ENCODE data around the gene CCNL1.

Gene CCNL1

DNA sequence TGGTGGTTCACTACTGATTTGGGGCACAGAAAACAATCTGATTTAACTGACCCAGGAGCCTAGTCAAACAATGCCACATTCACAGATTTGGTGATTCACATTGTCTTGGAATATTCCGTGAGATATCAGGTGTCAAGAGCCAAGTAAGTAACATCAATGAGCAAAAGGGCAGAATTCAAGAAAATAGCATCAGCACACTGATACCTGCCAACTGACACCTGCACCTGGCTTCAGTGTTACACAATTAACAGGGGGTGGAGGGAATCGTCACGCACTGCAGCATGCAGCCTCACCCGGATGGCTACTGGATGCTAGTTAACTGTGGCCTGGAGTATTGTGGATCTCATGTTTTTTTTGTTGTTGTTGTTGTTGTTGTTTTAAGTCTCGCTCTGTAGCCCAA is 17.6 kb downstream of the CCNL1 start:
- DNase-seq = no peak

DNA sequence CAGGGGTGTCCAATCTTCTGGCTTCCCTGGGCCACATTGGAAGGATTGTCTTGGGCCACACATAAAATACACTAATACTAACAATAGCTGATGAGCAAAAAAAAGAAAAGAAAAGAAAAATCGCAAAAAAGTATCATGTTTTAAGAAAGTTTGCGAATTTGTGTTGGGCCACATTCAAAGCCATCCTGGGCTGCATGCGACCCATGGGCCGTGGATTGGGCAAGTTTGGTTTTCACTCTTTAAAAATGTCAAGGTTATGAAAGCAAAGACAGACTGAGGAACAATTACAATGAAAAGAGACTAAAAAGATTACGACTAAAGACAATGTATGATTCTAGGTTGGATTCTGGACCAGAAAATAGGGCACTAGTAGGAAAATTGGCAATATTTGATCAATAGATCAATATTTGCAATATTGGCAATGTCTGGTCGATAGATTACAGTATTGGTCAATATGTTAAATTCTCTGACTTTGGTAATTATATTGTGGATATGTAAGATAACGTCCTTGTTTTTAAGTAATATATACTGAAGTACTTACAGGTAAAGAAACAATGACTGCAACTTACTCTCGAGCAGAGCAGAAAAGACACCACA is 19.9 kb downstream of the CCNL1 start:
- DNase-seq = no peak

DNA sequence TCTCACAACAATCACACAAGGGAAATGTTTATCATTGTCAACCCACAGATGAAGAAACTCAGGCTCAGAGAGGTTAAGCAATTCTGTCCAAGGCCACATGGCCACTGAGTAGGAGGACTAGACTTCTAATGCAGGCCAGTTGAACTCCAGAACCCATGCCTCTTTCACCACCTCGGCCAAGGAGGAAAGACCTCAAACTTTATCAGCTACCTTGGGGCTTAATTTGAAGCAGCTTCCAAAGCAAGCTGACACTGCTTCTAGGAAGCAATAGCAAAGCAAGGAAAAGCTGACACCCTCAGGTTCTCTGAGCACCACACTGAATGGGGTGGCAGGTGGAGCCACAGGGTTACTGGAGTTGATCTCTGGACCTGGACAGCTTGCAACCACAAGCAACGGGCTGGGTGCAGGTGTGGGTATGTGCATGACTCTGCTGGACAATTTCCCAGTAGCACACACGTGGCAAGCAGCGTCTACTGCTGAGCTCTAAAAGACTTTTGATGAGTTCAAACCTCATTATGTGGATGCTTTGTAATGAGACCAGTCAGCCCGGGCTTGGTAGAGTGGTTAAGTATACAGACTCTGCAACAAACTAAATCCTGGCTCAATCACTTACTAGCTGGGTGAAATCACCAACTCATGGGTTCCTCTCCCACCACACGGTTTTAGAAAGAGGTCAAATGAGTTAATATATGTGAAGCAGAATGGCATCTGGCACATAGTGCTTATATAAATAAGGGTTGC is 23.1 kb downstream of the CCNL1 start:
- no peak for DNase-seq

DNA sequence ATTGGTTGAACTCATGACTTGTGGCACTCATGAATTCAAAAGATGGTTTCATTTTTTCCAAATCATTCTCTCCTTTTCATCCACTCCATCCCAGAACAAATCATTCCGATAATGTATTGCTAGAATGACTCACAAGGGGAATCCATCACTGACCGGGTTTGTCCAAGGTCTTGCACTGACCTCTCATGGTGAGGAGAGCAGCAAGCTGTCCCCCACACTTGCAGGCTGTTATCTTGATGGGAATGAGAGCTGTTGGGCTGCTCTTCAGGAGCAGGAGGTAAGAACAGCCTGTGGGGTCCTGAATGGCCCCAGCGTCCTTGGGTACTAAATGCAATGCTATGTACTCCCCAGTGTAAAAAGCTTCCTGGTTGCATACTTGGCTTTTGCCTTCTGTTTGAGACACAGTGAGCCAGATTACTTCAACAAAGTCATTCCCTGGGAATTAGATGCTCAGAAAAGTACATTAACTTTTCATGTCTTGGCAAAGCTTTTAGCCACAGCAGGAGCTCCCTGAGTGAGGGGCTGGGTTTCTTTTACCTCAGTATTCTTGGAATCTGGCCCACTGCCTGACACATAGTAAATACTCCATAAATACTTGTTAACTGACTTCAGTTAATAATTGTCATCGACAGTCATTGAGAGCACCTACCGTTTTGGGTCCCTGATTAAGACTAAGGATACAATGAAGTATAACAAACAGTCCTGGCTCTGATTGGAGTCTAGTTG is 24.1 kb downstream of the CCNL1 start:
- DNase-seq = no peak

DNA sequence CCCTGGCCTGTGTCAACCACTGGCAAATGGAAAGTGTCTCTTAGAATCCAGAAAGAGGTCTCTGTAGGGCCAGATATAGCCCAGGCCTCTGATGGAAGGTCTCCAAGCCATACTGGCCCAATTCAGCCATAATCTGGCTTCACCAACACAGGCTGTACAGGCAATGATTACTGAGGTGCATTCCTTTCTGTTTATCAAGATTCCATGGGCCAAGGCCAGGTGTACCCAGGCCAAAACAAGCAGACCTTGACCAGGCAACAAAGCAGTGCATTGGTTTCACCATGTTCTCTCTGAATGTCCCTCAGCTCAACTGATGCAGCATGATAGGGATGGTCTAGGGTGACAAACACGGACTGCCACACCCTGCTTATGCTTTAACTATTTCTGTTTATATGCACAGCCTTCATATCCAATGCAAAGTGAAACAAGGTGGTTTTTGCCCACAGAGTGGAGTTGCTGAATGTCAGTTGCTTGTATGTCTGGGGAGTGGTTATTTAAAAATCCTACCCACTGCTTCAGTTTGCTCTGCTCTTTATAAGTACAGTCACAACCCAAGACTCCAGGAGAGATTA is 25.2 kb downstream of the CCNL1 start:
- no peak for DNase-seq

DNA sequence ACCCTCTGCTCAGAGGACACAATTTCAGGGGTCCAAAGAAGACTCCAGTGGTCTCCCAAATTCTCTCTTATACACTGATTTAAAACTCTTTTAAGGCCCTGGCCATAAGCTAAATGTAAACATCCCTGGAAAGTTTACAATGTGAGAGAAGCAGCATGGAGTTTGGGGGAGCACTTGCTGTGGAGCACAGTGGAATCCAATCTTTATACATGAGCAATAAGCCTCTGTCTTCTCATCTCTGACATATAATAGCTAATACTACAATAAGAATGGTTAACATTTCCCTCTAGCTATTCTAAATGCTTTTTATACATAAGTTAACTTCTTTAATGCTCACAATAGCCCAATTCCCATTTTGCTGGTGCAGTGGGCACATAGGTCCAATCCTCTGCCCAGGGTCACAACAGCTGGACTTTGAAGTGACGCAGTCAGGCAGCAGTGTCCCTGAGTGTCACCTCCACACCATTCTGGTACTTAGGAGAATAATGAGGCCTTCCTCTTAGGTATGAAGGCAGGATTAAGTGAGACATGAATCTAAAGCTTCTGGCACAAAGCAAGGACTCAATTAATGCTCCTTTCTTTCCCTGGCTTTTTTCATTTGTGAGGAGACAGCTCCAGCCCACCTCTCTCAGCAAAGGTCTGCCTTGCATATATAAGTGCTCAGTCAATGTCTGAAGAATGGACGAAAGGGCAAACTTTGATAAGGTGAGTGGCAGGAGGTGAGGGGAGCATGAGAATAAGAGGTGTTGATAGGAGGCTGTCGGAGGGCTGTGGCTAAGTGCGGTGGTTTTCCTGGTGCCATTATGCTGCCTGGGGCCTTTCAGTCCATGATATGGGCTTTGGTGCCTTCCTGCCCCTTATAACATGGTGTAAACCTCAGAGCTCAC is 26.3 kb downstream of the CCNL1 start:
- no peak for DNase-seq

DNA sequence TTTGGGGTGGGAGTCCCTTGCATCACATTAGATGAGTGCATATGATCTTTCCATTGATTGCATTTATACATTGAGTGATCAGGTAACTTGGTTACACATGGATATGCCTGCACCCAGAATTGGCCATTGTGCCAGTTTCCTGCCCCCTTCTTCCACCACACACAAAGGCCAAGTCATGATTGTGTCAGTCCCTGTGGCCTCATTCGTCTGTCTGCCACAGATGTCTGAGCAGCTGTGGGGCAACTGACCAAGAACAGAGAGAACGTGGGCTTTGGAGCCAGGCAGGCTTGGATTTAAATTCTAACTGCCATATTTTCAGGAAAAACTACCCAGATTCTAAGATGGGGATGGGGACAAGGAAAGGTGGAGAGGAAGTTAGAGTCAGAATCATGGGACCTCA is 27.0 kb downstream of the CCNL1 start:
- no peak for DNase-seq

DNA sequence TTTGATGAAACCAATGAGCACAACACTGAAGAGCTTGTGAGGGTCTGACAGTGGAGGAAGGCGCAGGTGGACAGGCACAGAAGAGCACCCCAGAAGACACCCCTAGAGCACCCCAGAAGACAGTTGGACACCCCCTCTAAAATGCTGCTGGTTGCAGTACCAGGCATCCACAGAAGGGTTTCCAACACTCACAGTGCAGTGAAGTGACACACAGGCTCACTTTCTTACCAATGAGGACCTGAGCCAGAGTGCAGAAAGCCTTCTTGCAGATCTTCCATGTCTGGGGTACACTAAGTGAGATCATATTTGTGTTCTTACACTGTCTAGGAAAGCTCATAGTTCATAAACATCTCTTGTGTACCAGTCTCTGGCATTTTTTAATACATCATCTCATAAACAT is 27.6 kb downstream of the CCNL1 start:
- DNase-seq = no peak

DNA sequence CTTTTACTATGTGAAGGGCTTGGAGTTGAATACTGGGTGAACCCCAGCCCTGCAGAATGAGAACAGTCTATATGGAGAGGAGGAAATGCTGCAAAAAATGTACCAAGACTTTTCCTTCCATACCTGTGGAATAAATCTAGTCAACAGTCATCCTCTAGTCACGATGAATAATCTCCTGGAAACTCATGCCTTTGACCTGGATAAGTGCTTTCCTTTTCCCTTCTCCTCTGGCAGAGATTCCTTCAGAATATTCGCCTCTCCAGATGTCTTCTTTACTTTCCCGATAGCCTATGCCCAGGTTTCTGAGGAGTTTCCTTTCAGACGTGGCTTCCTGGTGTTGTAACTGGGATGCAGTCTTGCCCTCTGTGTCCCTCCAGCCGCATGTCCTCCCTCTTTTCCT is 28.1 kb downstream of the CCNL1 start:
- DNase-seq = no peak

DNA sequence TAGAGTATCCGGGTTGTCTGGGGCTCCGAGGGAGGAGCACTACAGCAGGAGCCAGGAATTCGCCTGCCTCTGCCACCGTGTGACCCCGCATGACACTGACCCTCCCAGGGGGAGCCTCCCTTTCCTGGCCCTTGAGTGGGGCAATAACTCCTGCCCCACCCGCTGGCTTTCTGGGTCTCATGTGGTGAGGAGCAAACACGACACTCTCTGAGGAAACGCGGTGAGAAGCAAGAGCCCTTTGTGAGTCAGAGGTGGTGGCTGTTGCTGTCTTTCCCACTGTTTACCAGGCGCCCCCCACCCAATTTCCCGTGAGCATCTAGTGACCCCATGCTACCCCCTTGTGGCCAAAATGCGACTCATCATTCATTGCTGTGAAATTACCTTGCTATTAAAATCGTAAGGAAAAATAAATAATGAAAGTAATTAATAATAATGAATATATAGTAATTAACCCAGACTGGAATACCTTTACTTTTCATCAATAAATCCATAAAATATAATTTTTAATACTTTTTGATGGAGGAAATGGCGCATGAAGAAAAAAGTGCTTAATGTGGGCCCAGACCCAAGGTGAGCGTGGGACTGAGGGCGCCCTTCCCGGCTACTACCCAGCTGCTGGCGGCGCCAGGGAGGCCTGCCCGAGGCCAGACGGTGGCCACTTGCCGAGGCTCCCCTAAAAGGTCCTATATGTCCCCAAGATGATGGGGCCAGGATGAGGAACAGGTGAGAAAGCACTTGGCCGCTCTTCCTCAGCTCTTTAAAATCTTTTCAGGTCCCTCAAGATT is 29.3 kb downstream of the CCNL1 start:
- no peak for DNase-seq

DNA sequence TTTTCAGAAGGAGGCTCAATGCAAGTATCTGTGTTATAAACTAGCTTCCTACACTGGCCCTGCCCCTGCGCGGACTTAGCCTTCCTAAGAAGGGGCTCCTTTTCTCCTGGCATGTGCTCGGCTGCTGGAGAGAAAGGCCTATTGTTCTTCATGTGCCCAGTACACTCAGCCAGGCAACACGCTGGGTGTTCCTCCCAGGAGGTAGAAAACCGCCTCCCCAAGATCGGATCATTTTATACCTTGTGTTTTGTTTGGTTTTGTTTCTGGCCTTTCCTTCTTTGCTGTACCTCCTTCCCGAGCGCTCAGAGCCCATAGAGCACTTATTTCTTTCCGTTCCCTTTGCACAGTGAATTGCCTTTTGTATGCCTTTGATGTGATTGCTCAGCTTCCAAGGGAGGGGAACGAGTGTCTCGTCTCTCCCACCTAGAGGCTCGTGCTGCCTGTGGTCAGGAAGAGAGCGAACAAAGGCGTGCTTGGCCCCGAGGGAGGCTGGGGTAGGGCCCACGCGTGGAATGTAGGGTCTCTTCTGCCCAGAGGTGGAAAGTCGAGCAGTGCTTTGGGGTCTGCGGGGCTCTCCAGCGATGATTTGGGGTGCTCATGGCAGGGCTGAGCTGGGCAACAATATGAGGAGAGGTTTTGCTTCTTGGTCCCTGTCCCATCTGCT is 30.0 kb downstream of the CCNL1 start:
- no peak for DNase-seq

DNA sequence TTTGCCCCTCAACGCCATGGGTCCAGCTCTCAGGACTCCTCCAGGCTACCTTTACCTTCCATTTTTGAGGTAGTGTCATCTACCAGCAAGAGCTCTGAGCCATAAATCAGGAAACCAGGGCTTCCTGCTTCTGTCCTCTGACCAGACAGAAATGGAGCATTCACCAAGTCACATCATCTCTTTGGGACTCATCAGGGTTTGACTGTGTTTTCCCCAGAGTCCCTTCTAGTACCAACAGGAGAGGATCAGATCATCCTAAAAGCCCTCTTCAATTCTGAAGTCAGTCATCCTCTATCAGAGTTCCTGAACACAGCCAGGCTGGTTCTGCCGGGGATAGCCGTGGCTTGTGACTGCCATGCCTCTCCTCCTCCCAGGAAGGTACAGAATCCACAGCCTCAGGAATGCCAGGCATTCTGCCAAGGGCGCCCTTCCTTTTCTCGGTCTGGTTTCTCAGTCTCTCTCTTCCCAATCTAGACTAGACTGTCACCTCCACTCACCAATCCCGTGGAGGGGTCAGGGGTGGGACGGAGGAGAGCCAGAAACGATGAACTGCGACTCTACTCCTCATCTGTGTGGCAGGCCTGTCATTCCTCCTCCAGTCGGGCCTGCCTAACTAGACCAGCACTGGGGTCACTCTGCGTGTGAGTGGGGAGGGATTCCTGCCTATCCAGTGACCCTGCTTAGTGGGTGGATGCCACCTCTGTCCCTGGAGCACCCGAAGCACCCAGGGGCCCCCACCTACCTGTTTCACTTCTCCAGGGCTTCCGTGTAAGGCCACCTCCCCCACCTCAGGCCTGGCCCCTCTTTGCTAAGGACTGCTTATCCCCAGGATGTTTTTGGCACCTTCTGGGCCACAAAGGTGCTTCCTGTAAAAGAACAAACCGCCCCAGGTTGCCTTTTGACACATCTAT is 30.9 kb downstream of the CCNL1 start:
- no peak for DNase-seq

DNA sequence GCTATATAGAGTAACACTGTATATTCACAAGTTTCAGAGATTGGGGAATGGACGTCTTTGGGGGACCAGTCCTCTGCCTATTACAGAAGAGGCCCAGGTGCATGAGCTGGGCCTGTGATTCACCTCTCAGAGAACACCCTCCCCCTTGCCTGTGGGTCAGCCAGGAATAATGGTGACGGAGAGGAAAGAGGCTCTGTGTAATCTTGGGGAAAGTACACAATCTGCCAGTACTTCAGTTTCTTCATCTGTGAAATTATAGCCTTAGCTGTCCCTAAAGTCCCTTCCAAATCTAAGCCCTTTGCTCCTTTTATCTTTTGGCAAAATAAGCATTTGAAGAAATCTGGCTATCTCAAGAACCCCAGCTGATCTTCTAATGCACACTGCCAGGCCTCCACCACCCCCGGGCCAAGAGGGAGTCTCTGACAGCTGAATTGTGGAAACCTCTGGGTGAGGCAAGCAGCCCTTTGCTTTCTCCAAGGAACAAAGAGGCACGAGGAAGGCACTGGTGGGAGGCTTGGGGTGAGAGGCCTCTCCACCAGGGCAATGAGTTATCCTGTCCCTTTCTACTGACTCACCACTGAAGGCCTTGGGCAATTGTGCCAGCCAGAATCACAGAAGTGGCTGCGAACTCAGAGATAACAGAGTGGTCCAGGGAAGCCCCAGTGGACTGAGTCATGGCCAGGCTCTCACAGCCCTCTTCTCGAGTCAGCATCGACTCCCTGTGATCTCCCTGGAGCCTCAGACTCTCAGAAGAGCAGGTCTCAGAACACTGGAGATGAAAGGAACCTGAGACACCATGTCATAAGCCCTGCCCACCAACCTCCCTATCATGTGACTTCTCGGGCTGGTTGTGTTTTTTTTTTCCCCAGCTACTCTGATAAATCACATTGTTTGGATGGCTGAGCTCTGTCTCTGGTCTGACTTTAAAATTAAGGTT is 31.8 kb downstream of the CCNL1 start:
- DNase-seq = peak; percentile 65

DNA sequence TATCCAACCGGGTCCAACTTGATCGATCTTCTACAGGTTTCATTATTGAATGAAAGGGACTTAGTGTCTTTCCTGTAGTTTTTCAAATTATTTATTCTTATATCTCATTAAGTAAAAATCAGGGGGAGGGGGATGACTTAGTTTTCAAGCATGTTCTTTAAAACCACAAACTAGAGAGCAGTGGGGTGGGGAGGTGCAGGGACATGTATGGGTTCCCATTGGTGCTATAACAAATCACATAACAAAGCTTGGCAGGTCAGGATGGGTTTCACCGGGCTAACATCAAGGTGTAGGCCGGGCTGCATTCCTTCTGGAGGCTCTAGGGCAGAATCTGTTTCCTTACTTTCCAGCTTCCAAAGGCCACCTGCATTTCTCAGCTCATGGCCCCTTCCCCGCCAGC is 32.7 kb downstream of the CCNL1 start:
- no peak for DNase-seq

DNA sequence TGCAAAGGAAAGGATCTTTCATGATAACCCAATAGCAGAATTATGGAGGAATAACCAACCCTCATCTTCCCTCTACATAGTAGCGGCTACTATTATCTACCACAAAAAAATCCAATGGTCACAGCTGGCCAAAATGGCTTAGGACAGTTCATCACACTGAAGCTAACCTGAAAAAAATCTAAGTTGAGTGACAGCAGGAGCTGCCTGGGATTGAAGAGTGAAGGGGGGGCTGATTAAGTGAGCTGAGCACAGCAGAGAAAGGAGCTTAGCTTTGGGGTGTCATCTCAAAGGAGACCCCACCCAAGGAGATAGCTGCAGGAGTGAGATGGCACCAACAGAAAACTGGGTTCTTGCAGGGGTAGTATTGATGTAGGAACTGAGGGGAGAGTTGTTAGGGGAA is 33.6 kb downstream of the CCNL1 start:
- no peak for DNase-seq

DNA sequence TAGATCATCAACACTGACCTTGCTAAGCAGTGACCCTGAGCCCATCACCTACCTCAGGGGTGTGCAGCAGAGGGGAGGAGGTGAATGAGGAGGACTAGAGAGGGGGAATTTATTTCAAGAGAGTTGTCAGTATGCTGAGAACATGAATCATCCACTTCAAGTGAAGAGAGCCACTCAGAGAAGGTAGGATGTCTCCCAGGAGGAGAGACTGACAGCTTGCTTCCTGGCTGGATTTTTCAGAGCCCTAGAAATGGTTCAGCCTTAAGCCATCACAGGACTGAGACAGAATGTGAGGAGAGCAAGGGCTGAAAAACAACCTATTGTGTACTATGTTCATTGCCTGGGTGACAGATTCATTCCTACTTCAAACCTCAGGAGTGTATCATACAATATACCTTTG is 34.8 kb downstream of the CCNL1 start:
- no peak for DNase-seq

DNA sequence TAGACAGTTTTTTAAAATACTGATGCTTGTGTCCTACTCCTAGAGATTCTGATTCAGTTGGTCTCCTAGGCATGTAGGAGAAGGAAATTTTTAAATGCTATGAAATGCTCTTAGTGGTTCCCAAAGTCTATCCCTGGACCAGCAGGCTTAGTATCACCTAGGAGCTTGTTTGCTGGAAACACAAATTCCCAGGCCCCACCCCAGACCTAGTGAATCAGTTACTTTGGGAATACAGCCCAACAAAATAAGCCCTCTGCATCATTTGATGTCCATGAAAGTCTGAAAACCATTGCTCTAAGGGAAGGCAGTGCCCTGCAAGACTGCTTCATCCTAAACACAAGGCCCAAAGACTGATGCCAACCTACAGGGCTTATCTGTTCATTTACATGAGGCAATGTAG is 36.3 kb downstream of the CCNL1 start:
- DNase-seq = no peak

DNA sequence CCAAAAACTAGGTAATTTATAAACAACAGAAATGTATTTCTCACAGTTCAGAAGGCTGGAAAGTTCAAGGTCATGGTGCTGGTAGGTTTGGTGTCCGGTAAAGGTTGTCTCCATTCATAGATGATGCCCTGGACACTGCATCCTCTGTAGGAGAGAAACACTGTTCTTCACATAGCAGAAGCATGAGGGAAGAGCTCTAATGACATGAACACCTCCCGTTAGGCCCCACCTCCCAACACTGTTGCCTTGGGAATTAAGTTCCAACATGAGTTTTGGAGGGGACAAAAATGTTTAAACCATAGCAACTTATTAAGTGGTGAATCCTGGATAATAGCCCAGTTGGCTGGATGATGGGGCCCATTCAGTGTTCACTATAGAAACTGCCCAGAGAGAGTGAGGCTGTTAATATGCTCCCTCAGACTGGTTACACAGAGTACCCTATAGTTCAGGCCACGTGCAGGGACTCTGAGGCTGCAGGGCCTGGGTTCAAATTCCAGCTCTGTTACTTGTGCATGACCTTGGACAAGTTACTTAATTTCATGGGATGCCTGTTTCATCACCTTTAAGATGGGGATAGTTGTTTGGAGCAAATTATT is 37.0 kb downstream of the CCNL1 start:
- no peak for DNase-seq

DNA sequence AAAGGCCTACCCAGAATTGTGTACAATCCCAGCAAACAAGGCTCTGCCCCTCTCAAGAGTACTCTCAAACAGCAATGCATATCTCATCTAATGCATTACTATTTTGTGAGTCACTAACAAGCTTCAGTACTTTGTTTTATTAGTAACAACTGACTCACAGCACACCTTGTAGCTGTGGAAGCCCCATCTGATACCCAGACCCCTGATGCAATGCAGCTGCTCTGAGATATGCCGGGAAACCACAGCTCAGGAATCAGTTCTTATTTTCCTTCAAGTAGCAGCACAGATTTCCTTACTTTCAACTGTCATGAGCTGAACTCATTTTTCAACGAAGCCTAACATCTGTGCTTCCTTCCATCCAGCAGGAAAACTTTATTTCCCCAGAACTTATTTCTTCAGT is 37.8 kb downstream of the CCNL1 start:
- no peak for DNase-seq

All from amniotic stem cell (primary cell).